T follicular helper cell (primary cell): Measurements from ENCODE around the gene RSPH10B.
"Not testable (repeated sequence)": the region's sequence is repeated elsewhere in the genome, so short reads cannot be mapped to it uniquely, and the experiment has no call there.

Experiments
- DNase-seq: peaks from one replicate; pipeline ENCODE4 v3.0.0-alpha.2; 2020; ENCODE audit warnings: low read depth

Gene RSPH10B

GRCh38 chr7:5926263-5926870 lies 44.1 kb downstream of the RSPH10B start:
- not testable (repeated sequence) for DNase-seq

- DNase-seq: not testable (repeated sequence)
Measured at GRCh38 chr7:5924630-5925029, 45.9 kb downstream of the RSPH10B start.

GRCh38 chr7:5924180-5924579 lies 46.3 kb downstream of the RSPH10B start:
- not testable (repeated sequence) for DNase-seq

- not testable (repeated sequence) for DNase-seq
Measured at GRCh38 chr7:5916529-5916928, 54.0 kb downstream of the RSPH10B start.

GRCh38 chr7:5908835-5909234 lies 61.7 kb downstream of the RSPH10B start:
- not testable (repeated sequence) for DNase-seq

GRCh38 chr7:5904726-5905125 lies 65.8 kb downstream of the RSPH10B start:
- DNase-seq: not testable (repeated sequence)

- DNase-seq: not testable (repeated sequence)
Measured at GRCh38 chr7:5903002-5903401, 67.5 kb downstream of the RSPH10B start.

GRCh38 chr7:5898480-5899224 lies 71.8 kb downstream of the RSPH10B start, which contains the start of gene CCZ1:
Gene CCZ1, plus strand, starts transcription at chr7:5898733. Its CDS starts 67 bp downstream, at chr7:5898800.
- DNase-seq: peak; percentile 24

GRCh38 chr7:5897369-5897919 lies 73.0 kb downstream of the RSPH10B start:
- not testable (repeated sequence) for DNase-seq

GRCh38 chr7:5892498-5892897 lies 78.0 kb downstream of the RSPH10B start:
- no peak for DNase-seq

- DNase-seq: not testable (repeated sequence)
Measured at GRCh38 chr7:5890244-5890643, 80.2 kb downstream of the RSPH10B start.

- DNase-seq: not testable (repeated sequence)
Measured at GRCh38 chr7:5888021-5888420, 82.5 kb downstream of the RSPH10B start.

GRCh38 chr7:5884431-5884830 lies 86.1 kb downstream of the RSPH10B start:
- DNase-seq: not testable (repeated sequence)

GRCh38 chr7:5880106-5880505 lies 90.4 kb downstream of the RSPH10B start:
- DNase-seq: not testable (repeated sequence)

- not testable (repeated sequence) for DNase-seq
Measured at GRCh38 chr7:5879591-5879990, 90.9 kb downstream of the RSPH10B start.
